CD14-positive monocyte (primary cell): ENCODE data around the gene GLB1L. TPM values are rescaled to one million over a fixed set of nuclear protein-coding genes. Genes with fewer than 3 reads are reported as not detected.
A peak's percentile ranks its signal among the peaks of the same experiment; 100 is the strongest.

Source experiments
- DNase-seq, 3 donors: peaks; one replicate each; pipeline ENCODE4 v3.0.0-alpha.2; 2011 to 2022
- H2AFZ ChIP-seq: 2 replicates; pipeline ENCODE4 v1.6.0; 2012; ENCODE audit warnings: mild to moderate bottlenecking, low read depth, low read length, inconsistent platforms; ENCODE audit not compliant: insufficient read depth, poor library complexity, severe bottlenecking
- H3K27ac ChIP-seq, 2 donors: 1 replicate in 1 of 2; 2 replicates in 1 of 2; pipeline ENCODE4 v1.5.1; 2012 to 2013; ENCODE audit warnings: low read length in 2 of 2, control low read depth in 1 of 2, inconsistent platforms in 1 of 2, low read depth in 1 of 2, mild to moderate bottlenecking in 1 of 2
- H3K27me3 ChIP-seq, 2 donors: one replicate each; pipeline versions ENCODE4 v1.6.0 to v1.6.1; 2011 to 2013; ENCODE audit warnings: low read length in 2 of 2; ENCODE audit not compliant: control insufficient read depth in 2 of 2, insufficient read depth in 2 of 2
- H3K36me3 ChIP-seq, 2 donors: replicated peaks in 1 of 2; 1 replicate in 1 of 2; 2 replicates in 1 of 2; pipeline versions ENCODE4 v1.5.1 to v1.6.1; 2012 to 2013; ENCODE audit warnings: low read length in 2 of 2, control low read depth in 1 of 2, inconsistent platforms in 1 of 2, mild to moderate bottlenecking in 1 of 2; ENCODE audit not compliant: insufficient read depth in 2 of 2, control insufficient read depth in 1 of 2
- H3K4me1 ChIP-seq, 2 donors: 1 replicate in 1 of 2; 2 replicates in 1 of 2; pipeline versions ENCODE4 v1.5.1 to v1.6.1; 2012 to 2013; ENCODE audit warnings: low read length in 2 of 2, control low read depth in 1 of 2, inconsistent platforms in 1 of 2, mild to moderate bottlenecking in 1 of 2, moderate library complexity in 1 of 2; ENCODE audit not compliant: insufficient read depth in 2 of 2, control insufficient read depth in 1 of 2
- H3K4me2 ChIP-seq: replicated peaks from 2 replicates; pipeline ENCODE3; 2012; ENCODE audit warnings: low read length, moderate library complexity, mild to moderate bottlenecking; ENCODE audit not compliant: poor library complexity, severe bottlenecking; ENCODE audit errors: extremely low read depth
- H3K4me3 ChIP-seq, 3 experiments: fragments of 200-600 bp in 1 of 3; sonication (generic) in 1 of 3; replicated peaks in 1 of 3; 1 replicate in 2 of 3; 2 replicates in 1 of 3; pipeline ENCODE4 v1.5.1; 2011 to 2013; ENCODE audit warnings: low read length in 3 of 3, mild to moderate bottlenecking in 3 of 3, control low read depth in 2 of 3, low read depth in 2 of 3, inconsistent platforms in 1 of 3, moderate library complexity in 1 of 3
- H3K79me2 ChIP-seq: 2 replicates; pipeline ENCODE4 v1.6.0; 2012; ENCODE audit warnings: mild to moderate bottlenecking, control low read depth, inconsistent platforms, low read length, moderate library complexity; ENCODE audit not compliant: insufficient read depth
- H3K9ac ChIP-seq: 2 replicates; pipeline ENCODE4 v1.6.0; 2017; ENCODE audit warnings: low read length, mild to moderate bottlenecking; ENCODE audit not compliant: insufficient read depth, poor library complexity, severe bottlenecking
- H3K9me3 ChIP-seq, 2 donors: replicated peaks in 1 of 2; 1 replicate in 1 of 2; 2 replicates in 1 of 2; pipeline versions ENCODE4 v1.5.1 to v1.6.1; 2012 to 2013; ENCODE audit warnings: low read length in 2 of 2, control low read depth in 1 of 2; ENCODE audit not compliant: control insufficient read depth in 1 of 2, insufficient read depth in 1 of 2
- H4K20me1 ChIP-seq: 2 replicates; pipeline ENCODE4 v1.6.0; 2012; ENCODE audit warnings: mild to moderate bottlenecking, low read length, control low read depth, moderate library complexity; ENCODE audit not compliant: insufficient read depth
- H3K27ac Mint-ChIP-seq, 7 donors: one replicate each; pipeline ENCODE4 v1.8.0; 2020; ENCODE audit warnings: mild to moderate bottlenecking in 7 of 7, mixed read lengths in 7 of 7, moderate library complexity in 6 of 7, inconsistent platforms in 2 of 7
- H3K27me3 Mint-ChIP-seq, 3 donors: one replicate each; pipeline ENCODE4 v1.8.0; 2021 to 2022; ENCODE audit warnings: low read depth in 3 of 3, mild to moderate bottlenecking in 3 of 3, mixed read lengths in 3 of 3, moderate library complexity in 3 of 3, inconsistent platforms in 1 of 3
- H3K36me3 Mint-ChIP-seq, 2 donors: one replicate each; pipeline ENCODE4 v1.8.0; 2020; ENCODE audit warnings: mixed read lengths in 2 of 2, inconsistent platforms in 1 of 2, mild to moderate bottlenecking in 1 of 2
- H3K4me1 Mint-ChIP-seq: one replicate; pipeline ENCODE4 v1.8.0; 2020; ENCODE audit warnings: mild to moderate bottlenecking, mixed read lengths
- H3K4me3 Mint-ChIP-seq, 2 donors: one replicate each; pipeline ENCODE4 v1.8.0; 2020; ENCODE audit warnings: mild to moderate bottlenecking in 2 of 2, mixed read lengths in 2 of 2, moderate library complexity in 1 of 2
- H3K9me3 Mint-ChIP-seq, 7 donors: one replicate each; pipeline ENCODE4 v1.8.0; 2020 to 2022; ENCODE audit warnings: mixed read lengths in 7 of 7, mild to moderate bottlenecking in 6 of 7, moderate library complexity in 6 of 7, inconsistent platforms in 2 of 7
- WGBS: methylation state at CpG from one replicate; pipeline ENCODE4 v1.1.5; 2013; ENCODE audit warnings: missing lambda C conversion rate; ENCODE audit not compliant: insufficient coverage; 5-methylcytosine and 5-hydroxymethylcytosine counted together
- intact Hi-C, 2 donors: fragments of 100-400 bp; cut with micrococcal nuclease; formaldehyde crosslinking; loops; one replicate each; pipeline versions ENCODE4 v1.15.0 to v1.15.1; 2023
- polyA plus RNA-seq, 3 donors: library from polyadenylated mRNA; depleted of rRNA in 1 of 3; unstranded in 2 of 3; stranded (reverse) in 1 of 3; fragments of 300-500 nt in 2 of 3; fragments of >200 nt in 1 of 3; fragmentation: Illumina TruSeq in 2 of 3; gene quantifications; 1 replicate in 2 of 3; 2 replicates in 1 of 3; pipeline ENCODE4 v1.2.3, GENCODE V29; 2012 to 2021
- TF ChIP-seq, protein P1 (sequence below): fragments of 200-600 bp; IDR thresholded peaks from one replicate; pipeline ENCODE4 v1.8.0; 2022; ENCODE audit warnings: antibody characterized with exemption, mild to moderate bottlenecking

Gene GLB1L
- polyA plus RNA-seq, 3 donors, result 4.0 to 11.7 (median 7.7) TPM

GRCh38 chr2:219248845-219249202, 3.6 kb upstream of the GLB1L start:
- peak overlapping the region in 6 of 7 donors; percentile 84 to 95 (median 93) for H3K27ac Mint-ChIP-seq
- Histone ChIP-seq H4K20me1 (peaks cover 30% of the 10 kb centered on the region), H3K9me3 (no peaks in the 10 kb centered on the region), H3K9ac (peak overlapping the region; percentile 50), H3K36me3 (peaks cover 19 to 35% of the 10 kb centered on the region in 2 donors), H3K4me1 (peaks cover 84 to 94% of the 10 kb centered on the region in 2 donors), H3K27ac (peak overlapping the region; percentile 80 to 90), H3K27me3 (no peaks in the 10 kb centered on the region), H3K4me2 (peak overlapping the region; percentile 82), H3K79me2 (peaks cover 85% of the 10 kb centered on the region), H3K4me3 (peak overlapping the region; percentile 19 to 96 (median 25)), H2AFZ (no peak overlapping the region)
- peaks cover 0 to 3% (median 0%) of the 10 kb centered on the region in 3 donors for H3K27me3 Mint-ChIP-seq
- H3K4me3 Mint-ChIP-seq, result peak overlapping the region; percentile 88 to 90
- intact Hi-C loops, result loop anchor here in 1 of 2 donors (2.0 kb wide), 1 partner anchor 18 kb away; no protein-coding TSS in a partner anchor
- H3K36me3 Mint-ChIP-seq, result peaks cover 28 to 47% of the 10 kb centered on the region in 2 donors
- DNase-seq, result no peak
- TF ChIP-seq, protein P1, sequence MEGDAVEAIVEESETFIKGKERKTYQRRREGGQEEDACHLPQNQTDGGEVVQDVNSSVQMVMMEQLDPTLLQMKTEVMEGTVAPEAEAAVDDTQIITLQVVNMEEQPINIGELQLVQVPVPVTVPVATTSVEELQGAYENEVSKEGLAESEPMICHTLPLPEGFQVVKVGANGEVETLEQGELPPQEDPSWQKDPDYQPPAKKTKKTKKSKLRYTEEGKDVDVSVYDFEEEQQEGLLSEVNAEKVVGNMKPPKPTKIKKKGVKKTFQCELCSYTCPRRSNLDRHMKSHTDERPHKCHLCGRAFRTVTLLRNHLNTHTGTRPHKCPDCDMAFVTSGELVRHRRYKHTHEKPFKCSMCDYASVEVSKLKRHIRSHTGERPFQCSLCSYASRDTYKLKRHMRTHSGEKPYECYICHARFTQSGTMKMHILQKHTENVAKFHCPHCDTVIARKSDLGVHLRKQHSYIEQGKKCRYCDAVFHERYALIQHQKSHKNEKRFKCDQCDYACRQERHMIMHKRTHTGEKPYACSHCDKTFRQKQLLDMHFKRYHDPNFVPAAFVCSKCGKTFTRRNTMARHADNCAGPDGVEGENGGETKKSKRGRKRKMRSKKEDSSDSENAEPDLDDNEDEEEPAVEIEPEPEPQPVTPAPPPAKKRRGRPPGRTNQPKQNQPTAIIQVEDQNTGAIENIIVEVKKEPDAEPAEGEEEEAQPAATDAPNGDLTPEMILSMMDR, result no peak
- H3K4me1 Mint-ChIP-seq, result peaks cover 77% of the 10 kb centered on the region
- no peaks in the 10 kb centered on the region for H3K9me3 Mint-ChIP-seq
- 100% methylated on average over 1 of the region's 2 CpGs for WGBS

- Histone ChIP-seq H3K27me3 (no peaks in the 10 kb centered on the region), H3K9me3 (no peaks in the 10 kb centered on the region), H3K27ac (peak overlapping the region; percentile 34 to 90), H3K36me3 (peaks cover 19 to 35% of the 10 kb centered on the region in 2 donors), H3K9ac (no peak overlapping the region), H3K4me2 (peak overlapping the region; percentile 15), H2AFZ (no peak overlapping the region), H3K79me2 (peaks cover 76% of the 10 kb centered on the region), H4K20me1 (peaks cover 30% of the 10 kb centered on the region), H3K4me1 (peaks cover 88 to 93% of the 10 kb centered on the region in 2 donors), H3K4me3 (peak overlapping the region in 1 of 3 experiments; percentile 96)
- Mint-ChIP-seq H3K9me3 (no peaks in the 10 kb centered on the region), H3K4me1 (peaks cover 85% of the 10 kb centered on the region), H3K27me3 (peaks cover 0 to 4% (median 1%) of the 10 kb centered on the region in 3 donors), H3K4me3 (peak overlapping the region in 1 of 2 donors; percentile 34), H3K27ac (peak overlapping the region; percentile 46 to 80 (median 77)), H3K36me3 (peaks cover 28 to 47% of the 10 kb centered on the region in 2 donors)
- intact Hi-C loops, result loop anchor here in 1 of 2 donors (2.0 kb wide), 1 partner anchor 17 kb away; no protein-coding TSS in a partner anchor
- peak in 2 of 3 donors; percentile 31 to 45 for DNase-seq
- 77% methylated on average over 5 of the region's 17 CpGs for WGBS
- TF ChIP-seq, protein P1, result no peak
These were observed 2.7 kb upstream of the GLB1L start for GRCh38 chr2:219247678-219248642.
